Amygdala (tissue), 56 donors: ENCODE data around the gene RRP8.

Source experiments
- DNase-seq, 56 donors: peaks; one replicate each; lab custom pipeline; 2025; lab: John Stamatoyannopoulos, UW

Gene RRP8

DNA sequence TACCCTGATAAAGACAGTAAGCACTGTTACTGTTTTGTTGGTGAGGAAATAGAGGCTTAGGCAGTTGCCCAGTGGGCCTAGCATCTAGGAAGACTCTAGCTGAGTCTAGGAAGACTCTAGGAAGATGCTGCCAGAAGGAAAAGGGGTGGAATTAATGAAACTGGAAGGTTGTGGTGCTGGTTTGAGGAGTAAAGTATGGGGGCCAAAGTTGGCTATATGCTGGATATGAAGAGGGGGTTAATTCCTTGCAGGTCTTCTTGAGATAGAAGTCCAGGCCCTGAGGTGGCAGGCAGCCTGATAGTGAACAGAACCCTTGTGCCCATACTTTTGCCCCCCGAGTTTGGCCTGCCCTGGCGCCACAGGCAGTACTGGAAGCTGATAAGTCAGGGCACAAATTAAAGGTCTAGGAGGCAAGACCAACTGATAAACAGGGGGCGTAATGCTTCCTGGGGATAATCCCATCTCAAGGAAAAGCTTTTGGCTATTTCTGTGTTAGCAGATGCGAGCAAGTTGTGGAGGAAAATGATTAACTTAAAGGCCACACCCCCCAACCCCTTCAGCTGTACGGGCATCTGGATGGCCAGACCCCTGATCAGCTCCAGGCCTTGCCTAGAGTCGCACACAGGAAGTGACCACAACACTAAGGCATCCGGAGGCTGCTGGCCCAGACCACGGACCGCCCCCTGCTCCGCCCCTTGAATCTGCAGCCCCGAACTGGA is 3.2 kb upstream of the RRP8 start:
- DNase-seq, result peak in 50 of 56 donors; percentile 22 to 87 (median 70)

DNA sequence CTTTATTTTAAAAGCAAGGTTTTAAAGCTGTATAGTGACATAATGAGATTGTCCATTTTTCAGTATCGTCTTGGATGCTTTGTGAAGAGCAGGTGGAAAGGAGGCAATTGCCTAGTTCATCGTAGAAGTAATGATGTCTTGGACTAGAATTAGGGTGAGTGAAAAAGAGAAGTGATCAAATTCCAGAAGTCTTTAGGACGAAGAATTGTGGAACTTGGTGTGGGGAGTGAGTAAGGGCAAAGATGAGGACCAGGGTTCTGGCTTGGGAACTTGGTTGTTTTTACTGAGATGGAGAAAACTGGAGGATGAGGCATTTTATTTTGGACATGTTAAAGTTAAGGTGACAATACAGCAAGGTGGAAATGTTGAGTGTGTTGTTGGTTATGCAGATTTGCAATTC is 1.4 kb upstream of the RRP8 start:
- no peak for DNase-seq

DNA sequence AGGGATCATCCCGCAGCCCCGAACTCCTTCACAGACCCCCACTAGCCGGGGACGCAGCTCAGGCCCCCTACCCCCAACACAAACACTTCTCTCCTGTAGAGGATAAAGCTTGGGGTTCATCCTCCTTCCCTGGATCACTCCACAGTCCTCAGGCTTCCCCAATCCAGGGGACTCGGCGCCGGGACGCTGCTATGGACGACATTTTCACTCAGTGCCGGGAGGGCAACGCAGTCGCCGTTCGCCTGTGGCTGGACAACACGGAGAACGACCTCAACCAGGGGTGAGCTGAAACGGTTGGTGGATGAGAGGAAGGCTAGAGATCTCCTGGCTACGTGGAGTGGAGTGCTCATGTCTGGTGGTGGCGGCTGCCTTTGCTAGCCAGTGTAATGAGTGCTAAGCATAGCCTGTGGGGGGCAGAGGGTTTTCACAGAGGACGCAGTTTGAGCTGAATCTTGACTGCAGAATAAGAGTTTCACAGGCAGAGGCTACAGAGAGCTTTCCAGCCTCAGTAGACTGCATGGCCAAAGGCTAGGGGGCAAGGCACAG is 738 bp upstream of the RRP8 start:
- DNase-seq, result peak in 38 of 56 donors; percentile 28 to 70 (median 50)

DNA sequence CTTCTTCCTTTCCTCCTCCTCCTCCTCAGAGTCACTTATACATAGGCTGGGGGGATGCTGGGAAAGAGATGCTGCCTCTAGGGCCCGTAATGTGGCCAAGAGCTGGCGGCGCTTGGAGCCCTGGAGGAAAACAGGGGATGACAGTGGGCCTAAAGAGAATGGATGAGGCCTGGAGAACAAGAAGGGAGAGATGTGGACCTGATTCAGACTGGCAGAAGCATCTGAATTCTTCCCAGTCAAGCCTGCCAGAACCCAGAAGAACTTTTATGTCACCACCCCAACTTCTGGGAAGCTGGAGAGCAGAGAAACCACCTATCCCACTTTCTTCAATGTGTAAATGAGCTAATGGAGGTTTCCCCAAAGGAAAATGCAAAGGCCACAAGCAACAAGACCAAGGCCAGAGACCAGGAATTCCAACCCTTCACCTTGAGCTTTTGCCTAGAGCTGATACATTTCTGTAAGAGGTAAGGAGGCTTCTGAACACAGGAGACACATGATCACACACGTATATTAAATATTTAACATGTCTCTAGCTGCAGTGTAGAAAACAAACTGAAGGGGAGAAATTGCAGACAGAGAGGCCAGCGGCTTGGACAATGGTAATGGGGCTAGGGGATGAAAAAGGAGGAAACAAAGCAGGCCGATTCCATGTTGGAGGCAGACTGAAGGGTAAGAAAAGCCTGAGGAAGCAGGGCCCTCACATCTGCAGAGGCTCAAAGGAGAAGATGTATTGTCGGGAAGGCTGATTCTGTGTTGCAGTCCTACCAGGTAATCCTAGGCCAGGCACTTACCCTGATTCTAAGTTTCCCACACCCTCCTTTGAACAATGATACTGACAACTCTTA is 1.1 kb downstream of the RRP8 start:
- no peak for DNase-seq

DNA sequence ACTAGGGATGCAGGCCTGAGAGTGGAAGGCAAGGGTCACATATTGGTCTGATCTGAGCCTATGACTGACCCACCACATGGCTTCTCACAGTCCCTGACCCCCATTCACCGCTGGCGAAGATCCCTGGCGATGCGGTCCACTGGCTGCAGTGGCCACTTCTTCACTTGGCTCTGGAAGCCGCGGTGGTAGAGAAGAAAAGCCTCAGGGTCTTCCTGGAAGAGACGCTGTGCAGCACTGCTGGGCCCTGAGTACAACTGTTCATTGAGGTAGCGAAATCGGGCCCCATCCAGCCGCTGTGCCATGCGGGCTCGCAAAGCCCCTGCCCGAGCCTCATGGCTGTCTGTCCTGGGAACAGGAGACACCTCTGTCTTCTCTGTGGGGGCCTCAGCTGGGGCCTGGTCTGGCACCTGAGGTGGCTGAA is 2.4 kb downstream of the RRP8 start:
- DNase-seq, result no peak

DNA sequence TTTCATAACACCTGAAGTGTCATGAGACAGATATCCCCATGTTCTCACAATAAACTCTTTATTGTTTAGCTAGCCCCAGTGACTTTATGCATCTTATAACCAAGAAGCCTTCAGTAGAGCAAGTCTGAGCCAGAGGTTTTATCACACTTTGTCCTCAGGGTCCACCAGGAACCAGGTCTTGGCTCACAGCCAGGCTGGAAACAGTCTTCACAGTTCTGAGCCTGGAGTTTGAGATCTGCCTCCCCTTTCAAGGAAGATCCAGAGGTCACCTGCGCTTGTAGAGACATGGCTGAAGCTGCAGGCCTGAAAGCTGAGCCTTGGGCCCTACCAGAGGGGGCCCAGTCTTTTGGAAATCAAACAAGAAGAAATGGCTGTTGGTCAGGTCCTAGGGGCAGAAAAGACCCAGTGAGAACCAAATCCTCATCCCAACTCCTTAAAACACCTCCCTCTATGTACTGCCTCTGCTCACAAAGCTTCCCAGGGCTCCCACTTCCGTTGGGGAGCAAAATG is 3.5 kb downstream of the RRP8 start:
- no peak for DNase-seq

DNA sequence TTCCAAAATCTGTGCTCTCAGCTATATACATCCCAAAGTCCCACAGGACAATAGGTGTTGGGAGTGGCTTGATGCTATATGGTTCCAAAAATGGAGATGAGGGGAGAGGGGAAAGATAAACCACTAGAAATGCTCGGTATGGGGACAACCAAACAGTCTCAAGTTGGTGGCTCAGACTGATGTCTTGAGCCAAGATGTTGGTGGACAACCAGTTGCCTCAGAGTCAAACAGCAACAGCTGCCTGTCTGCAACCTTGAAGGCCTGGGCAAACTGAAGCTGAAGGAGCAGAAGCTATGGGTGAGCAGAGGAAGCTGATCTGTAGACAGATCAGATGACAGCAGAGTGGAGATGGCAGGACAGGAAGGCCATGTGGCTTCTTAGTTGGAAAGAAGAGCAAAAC is 4.0 kb downstream of the RRP8 start:
- no peak for DNase-seq

DNA sequence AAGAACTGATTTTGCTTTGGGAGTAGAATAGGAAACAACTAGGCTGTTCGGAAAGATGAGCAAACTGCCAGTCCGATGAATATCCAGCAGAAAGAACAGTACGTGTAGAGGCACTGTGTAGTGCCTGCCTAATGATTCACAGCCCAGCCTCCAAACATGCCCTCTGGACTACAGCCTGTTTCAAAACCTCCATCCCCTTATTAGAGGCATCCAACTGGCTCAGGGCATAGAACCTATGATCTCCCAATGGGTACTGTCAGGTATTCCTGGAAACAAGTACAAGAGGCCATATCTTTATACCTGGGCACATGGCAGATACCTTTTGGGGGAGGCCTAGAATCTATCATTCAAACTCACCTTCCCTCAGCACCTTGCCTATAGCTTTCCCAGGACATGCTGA is 4.9 kb downstream of the RRP8 start:
- no peak for DNase-seq

DNA sequence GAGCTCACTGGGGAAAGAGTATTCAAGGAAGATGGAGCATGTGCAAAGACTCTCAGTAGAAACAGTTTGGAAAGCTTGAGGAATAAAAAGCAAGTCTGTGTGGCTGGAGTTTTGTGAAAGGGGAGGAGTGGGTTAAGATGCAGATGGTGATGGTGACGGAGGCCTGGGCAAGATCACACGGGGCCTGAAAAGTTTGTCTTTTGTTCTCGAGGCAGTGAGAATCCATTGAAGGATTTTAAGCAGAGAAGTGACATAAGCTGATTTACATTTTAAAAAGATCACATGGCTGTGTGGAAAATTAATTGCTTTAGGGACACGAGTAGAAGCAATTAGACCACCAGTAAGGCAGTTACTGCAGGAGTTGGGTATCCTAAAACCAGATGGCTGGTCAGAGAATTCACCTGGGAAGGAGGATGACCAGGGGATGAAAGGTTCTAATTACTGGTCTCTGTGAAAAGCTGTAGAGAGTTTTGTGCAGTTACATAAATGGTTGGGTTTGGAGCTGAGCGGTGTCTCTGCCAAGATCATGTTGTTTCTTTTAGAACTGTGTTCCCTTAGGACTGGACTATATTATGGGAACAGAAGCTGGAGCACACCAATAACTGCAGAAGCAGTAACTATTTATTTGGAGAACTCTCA is 7.1 kb downstream of the RRP8 start:
- peak in 15 of 56 donors; percentile 10 to 73 (median 35) for DNase-seq

DNA sequence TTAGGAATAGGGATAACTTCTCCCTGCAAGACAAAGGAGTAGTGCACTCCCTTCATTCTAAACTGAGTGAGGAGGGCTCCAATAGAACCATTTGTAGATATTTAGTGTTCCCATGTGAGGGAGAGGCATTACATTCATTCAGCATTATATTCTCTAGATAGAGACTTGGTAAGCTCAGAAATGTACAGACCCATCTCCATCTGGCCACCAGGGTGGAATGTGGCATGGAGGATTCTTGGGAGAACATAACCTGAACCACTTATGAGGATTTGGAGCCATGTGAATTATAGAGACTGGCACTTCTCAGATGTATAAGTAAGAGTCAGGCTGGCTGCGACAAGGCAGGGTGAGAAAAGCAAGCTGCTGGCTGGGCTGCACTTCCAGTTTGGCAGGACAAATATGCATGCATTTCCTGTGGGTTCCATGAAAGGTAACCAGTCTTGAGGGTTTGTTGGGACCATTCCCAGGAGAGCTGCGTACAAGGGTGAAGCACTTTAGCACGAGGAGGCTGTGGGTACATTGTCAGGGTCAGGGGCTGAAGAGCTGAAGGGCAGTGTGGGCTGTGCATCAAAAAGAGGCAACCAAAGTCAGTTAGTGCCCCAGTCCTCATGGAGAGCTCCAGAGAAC is 9.2 kb downstream of the RRP8 start:
- no peak for DNase-seq

DNA sequence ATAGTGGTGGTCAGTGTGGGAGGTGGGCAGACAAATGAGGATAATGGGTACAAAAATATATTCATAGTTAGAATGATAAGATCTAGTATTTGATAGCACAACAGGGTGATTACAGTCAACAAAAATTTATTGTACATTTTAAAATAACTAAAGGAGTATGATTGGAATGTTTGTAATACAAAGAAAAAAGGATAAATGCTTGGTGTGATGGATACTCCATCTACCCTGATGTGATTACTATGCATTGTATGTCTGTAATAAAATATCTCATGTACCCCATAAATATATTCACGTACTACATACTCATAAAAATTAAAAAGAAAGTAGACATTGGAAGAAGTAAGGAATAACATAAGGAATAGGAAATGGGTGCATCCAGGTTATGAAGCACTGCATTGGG is 15.4 kb downstream of the RRP8 start:
- DNase-seq, result no peak

DNA sequence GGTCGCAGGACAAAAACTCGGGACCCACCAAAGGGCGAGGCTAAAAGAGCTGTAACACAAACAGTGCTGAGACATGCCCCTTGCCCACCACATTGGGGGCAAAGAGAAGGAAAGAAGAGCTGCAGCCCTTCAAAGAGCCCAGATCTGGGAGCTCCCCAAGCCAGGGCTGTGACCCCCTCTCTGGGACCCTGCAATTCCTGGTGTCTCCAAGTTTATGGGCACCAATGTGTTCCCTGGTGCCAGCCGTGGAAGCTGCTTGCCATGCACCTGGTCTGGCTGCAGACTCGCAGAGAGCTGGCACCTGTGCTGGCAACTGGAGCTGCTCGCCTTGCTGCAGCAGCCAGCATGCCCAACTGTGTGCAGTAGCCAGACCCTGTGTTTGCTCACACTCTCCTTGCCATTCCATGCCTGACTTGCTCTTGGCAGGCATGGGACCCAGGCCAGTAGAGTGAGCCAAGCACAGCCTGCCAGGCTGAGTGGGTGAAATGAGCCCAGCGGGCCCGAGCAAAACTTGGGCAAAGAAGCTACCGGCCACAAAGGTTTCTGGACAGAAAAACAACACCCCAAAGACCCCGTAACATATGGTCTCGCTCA is 16.0 kb downstream of the RRP8 start:
- peak in 25 of 56 donors; percentile 17 to 80 (median 51) for DNase-seq

DNA sequence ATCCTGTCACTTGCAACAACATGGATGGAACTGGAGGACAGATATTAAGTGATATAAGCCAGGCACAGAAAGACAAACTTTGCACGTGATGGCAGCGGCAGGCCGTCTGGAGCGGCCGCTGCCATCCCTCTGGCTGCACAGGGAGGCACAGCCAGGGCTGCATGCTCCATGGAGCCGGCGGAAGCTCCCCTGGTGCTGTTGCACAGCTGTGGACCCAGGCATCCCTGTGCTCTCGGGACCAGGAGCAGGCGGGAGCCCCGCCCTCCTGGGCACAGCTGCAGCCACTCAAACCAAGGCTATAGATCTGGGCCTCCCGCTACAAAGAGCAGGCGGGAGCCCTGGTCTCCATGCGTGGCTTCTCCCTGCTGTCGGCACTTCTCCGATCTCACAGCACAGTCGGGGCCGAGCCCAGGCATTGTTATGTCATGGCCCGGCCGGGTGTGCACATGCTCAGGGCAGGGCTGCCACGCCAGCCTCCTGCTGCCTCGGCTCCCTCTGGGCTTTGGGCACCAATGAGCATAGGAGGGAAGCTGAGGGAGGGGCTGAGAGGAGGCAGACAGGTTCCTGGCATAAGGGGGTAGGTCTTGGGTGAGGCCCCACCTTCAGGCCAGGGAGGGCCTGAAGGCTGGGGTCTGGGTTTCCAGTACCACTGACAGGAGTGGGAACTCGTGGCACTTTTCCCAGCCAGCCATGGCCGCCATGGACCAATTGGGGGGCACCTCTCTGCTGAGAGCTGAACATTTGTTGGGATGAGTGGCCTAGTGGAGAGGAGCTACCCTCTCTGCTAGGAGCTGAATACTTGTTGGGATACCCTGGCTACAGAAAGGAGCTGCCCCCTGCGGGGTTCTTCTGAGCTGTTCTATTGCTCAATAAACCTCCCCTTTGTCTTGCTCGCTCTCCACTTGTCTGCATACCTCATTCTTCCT is 16.7 kb downstream of the RRP8 start:
- DNase-seq, result peak in 17 of 56 donors; percentile 26 to 64 (median 53)

DNA sequence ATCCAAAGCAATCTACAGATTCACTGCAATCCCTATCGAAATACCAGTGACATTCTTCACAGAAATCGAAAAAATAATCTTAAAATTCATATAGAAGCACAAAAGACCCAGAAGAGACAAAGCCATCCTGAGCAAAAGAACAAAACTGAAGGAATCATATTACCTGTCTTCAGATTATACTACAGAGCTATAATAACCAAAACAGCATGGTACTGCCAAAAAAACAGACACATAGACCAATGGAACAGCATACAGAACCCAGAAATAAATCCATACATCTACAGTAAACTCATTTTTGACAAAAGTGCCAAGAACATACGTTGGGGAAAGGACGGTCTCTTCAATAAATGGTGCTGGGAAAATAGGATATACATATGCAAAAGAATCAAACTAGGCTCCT is 18.9 kb downstream of the RRP8 start:
- no peak for DNase-seq

DNA sequence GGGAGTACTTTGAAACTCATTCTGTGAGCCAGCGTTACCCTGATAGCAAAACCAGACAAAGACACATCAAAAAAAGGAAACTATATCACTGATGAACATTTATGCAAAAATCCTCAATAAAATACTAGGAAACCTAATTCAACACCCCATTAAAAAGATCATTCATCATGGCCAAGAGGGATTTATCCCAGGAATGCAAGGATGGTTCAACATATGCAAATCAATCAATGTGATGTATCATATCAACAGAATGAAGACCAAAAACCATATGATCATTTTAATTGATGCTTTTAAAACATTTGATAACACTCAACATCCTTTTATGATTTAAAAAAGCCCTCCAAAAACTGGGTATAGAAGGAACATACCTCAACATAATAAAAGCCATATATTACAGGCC is 19.8 kb downstream of the RRP8 start:
- no peak for DNase-seq

DNA sequence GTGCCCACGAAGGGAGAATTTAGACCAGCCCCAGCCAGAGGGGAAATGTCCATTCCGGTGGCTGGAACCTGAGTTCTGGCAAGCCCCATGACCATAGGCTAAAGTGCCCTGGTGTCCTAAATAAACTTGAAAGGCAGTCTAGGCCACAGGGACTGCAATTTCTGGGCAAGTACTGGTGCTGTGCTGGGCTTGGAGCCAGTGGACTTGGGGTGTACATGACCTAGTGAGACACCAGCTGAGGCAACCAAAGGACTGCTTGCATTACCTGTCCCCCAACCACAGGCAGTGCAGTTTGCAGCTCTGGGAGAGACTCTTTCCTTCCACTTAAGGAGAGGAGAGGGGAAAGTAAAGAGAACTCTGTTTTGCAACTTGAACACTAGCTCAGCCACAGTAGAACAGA is 23.7 kb downstream of the RRP8 start:
- DNase-seq, result peak in 8 of 56 donors; percentile 15 to 44 (median 32)

DNA sequence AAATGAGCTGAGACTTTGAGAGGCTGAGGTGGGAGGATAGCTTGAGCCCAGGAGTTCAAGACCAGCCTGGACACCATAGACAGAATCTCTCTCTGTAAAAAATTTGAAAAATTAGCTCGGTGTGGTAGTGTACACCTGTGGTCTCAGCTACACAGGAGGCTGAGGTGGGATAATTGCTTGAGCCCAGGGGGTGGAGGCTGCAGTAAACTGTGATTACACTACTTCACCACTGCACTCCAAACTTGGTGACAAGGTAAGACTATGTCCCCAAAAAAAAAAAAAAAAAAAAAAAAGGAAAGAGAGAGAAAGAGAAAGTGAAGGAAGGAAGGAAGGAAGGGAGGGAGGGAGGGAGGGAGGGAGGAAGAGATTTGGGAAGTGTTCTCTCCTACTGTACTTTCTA is 25.3 kb downstream of the RRP8 start:
- DNase-seq, result no peak

DNA sequence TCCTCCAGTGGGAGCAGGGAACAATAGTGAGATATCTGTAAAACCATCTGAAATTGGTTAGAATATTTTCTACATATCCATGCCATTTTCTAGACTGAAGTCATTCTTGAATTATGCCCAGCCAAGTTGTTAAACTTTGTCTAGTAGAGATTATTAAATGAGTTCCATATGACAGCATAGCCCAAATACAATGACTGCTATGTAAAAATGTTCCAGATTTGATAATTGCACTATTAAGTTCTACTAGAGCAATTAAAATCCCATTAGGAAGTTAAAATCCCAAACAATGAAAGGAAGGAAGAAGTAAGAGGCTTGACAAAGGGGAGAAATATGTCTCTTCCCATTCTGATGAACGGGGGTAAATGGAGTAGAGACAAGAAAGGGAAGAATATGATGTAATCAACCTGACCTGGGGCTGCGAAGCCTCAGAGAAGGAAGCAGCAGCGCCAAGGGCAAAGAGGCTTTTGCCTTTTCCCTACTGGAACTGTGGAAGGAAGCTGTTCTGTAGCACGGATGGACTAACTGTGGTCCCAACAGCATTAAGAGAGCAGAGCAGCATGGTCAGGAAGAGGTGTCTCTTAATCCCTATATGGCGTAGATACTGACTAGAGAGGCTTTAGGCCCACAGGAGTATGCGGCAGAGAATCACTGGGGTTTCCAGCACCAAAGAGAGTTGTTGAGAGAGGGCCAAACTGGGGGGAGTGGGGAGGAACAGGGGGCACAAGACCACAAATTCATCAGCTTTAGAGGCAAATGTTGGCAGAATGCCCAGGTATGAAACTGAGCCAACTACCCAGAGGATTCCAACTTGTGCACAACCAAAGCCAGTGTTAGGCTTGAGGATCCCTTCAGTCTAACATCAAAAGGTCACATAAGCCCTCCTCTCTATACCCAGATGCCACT is 26.7 kb downstream of the RRP8 start:
- peak in 54 of 56 donors; percentile 27 to 95 (median 77) for DNase-seq
